Muscle layer of duodenum (tissue), 2 donors: ENCODE data around the gene PGA5.

Experiments used
- H3K27ac ChIP-seq: one replicate; pipeline ENCODE4 v1.7.0; 2013; ENCODE audit warnings: mild to moderate bottlenecking, low read length
- H3K27me3 ChIP-seq: one replicate; pipeline ENCODE4 v1.7.0; 2013; ENCODE audit warnings: low read depth, mild to moderate bottlenecking, control low read depth, low read length
- H3K36me3 ChIP-seq, 2 donors: one replicate each; pipeline ENCODE4 v1.7.0; 2013; ENCODE audit warnings: low read length in 2 of 2, control low read depth in 1 of 2, mild to moderate bottlenecking in 1 of 2; ENCODE audit not compliant: insufficient read depth in 2 of 2, control insufficient read depth in 1 of 2
- H3K4me1 ChIP-seq, 2 donors: one replicate each; pipeline ENCODE4 v1.7.0; 2013; ENCODE audit warnings: low read length in 2 of 2, mild to moderate bottlenecking in 2 of 2, control low read depth in 1 of 2, moderate library complexity in 1 of 2; ENCODE audit not compliant: insufficient read depth in 2 of 2, control insufficient read depth in 1 of 2
- H3K4me3 ChIP-seq, 2 donors: one replicate each; pipeline ENCODE4 v1.7.0; 2013; ENCODE audit warnings: low read length in 2 of 2, low read depth in 1 of 2, mild to moderate bottlenecking in 1 of 2
- H3K9me3 ChIP-seq, 2 donors: one replicate each; pipeline ENCODE4 v1.7.0; 2013; ENCODE audit warnings: low read length in 2 of 2, control low read depth in 1 of 2, mild to moderate bottlenecking in 1 of 2; ENCODE audit not compliant: control insufficient read depth in 1 of 2
- donor health status: healthy.

PGA5 gene

GRCh38 chr11:61287338-61287977, 46.5 kb downstream of the PGA5 start:
- H3K36me3 ChIP-seq: peaks cover 0 to 3% of the 10 kb centered on the region in 2 donors
- no peaks in the 10 kb centered on the region for H3K9me3 ChIP-seq
- no peak overlapping the region for H3K4me3 ChIP-seq
- H3K27me3 ChIP-seq: no peaks in the 10 kb centered on the region
- H3K27ac ChIP-seq: no peak overlapping the region
- no peaks in the 10 kb centered on the region for H3K4me1 ChIP-seq

- Histone ChIP-seq H3K27me3 (no peaks in the 10 kb centered on the region), H3K4me1 (peaks cover 6 to 24% of the 10 kb centered on the region in 2 donors), H3K27ac (no peak overlapping the region), H3K9me3 (no peaks in the 10 kb centered on the region), H3K36me3 (peaks cover 0 to 3% of the 10 kb centered on the region in 2 donors), H3K4me3 (no peak overlapping the region)
Measured at GRCh38 chr11:61290905-61291690, 50.1 kb downstream of the PGA5 start.

- no peak overlapping the region for H3K27ac ChIP-seq
- H3K4me1 ChIP-seq: peaks cover 7 to 26% of the 10 kb centered on the region in 2 donors
- H3K27me3 ChIP-seq: no peaks in the 10 kb centered on the region
- H3K4me3 ChIP-seq: no peak overlapping the region
- no peaks in the 10 kb centered on the region for H3K9me3 ChIP-seq
- peaks cover 0 to 3% of the 10 kb centered on the region in 2 donors for H3K36me3 ChIP-seq
Measured at GRCh38 chr11:61292356-61292755, 51.4 kb downstream of the PGA5 start.

- Histone ChIP-seq H3K4me3 (peak overlapping the region; percentile 59 to 72), H3K27me3 (no peaks in the 10 kb centered on the region), H3K36me3 (peaks cover 6 to 14% of the 10 kb centered on the region in 2 donors), H3K4me1 (peaks cover 11 to 41% of the 10 kb centered on the region in 2 donors), H3K9me3 (no peaks in the 10 kb centered on the region), H3K27ac (peak overlapping the region; percentile 20)
Measured at GRCh38 chr11:61293867-61294716, 53.1 kb downstream of the PGA5 start.

- H3K27me3 ChIP-seq: no peaks in the 10 kb centered on the region
- peaks cover 14 to 23% of the 10 kb centered on the region in 2 donors for H3K36me3 ChIP-seq
- H3K27ac ChIP-seq: no peak within 1 kb of the TSS
- peak within 1 kb of the TSS; percentile 59 to 72 for H3K4me3 ChIP-seq
- H3K9me3 ChIP-seq: no peaks in the 10 kb centered on the region
- peaks cover 11 to 41% of the 10 kb centered on the region in 2 donors for H3K4me1 ChIP-seq
Measured at GRCh38 chr11:61294717-61295595, 54.0 kb downstream of the PGA5 start, which contains the start of gene VWCE. Gene VWCE, minus strand, starts transcription at chr11:61295316. Its CDS starts 279 bp downstream, at chr11:61295037.

- no peaks in the 10 kb centered on the region for H3K9me3 ChIP-seq
- no peaks in the 10 kb centered on the region for H3K27me3 ChIP-seq
- peaks cover 11 to 41% of the 10 kb centered on the region in 2 donors for H3K4me1 ChIP-seq
- H3K4me3 ChIP-seq: peak overlapping the region; percentile 21 to 72
- H3K27ac ChIP-seq: no peak overlapping the region
- peaks cover 20 to 29% of the 10 kb centered on the region in 2 donors for H3K36me3 ChIP-seq
Measured at GRCh38 chr11:61295596-61295926, 54.6 kb downstream of the PGA5 start.

- Histone ChIP-seq H3K27me3 (no peaks in the 10 kb centered on the region), H3K9me3 (no peaks in the 10 kb centered on the region), H3K4me3 (no peak overlapping the region), H3K4me1 (peaks cover 11 to 41% of the 10 kb centered on the region in 2 donors), H3K27ac (no peak overlapping the region), H3K36me3 (peaks cover 35 to 47% of the 10 kb centered on the region in 2 donors)
Measured at GRCh38 chr11:61297341-61297740, 56.4 kb downstream of the PGA5 start.

DNA sequence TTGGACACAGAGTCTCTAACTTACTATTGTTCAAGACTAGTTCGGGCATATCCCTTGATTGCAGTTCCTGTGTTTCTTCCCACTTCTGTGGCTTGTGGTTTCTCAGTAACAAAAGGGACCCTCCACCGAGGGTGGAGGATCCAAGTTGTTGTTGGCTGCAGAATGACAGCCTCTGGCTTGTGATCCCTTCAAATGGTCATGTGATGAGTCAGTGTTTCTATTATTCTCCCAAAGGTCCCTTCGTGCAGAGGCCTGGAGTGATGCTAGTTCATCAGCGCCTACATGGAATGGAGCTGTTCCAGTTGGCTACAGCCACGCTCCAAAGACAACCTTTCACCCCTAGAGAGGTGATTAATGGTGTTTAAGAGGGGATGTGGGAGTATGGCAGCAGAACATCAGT, 56.8 kb downstream of the PGA5 start:
- Histone ChIP-seq H3K27me3 (no peaks in the 10 kb centered on the region), H3K4me3 (no peak overlapping the region), H3K27ac (no peak overlapping the region), H3K9me3 (no peaks in the 10 kb centered on the region), H3K4me1 (peaks cover 11 to 41% of the 10 kb centered on the region in 2 donors), H3K36me3 (peaks cover 39 to 51% of the 10 kb centered on the region in 2 donors)

DNA sequence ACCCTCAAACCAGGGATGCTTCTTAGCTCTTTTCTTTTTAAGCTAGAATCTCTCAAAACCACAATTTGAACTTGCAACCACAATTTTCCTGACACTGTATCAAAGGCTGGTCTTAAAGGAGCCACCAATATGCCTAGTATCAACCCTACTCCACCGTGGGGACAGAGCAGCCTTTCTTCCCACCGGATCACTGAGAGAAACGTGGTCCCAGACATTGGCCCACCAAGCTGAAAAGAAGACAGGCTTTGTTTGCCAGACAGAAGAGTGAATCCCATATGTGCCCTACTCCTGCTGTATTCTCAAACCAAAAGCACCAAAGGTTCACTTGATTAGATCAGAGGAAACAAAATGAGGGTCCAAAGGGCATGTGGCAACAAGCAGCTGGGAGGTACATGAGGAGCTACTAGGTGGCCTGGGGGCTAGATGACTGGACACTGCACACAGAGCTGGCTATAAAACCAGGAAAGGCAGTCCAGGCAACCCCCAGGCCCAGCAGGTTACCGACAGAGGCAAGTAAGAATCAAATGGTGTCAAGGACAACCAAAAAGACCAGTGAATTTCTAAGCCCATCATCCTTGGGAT, 57.8 kb downstream of the PGA5 start:
- Histone ChIP-seq H3K36me3 (peaks cover 46 to 61% of the 10 kb centered on the region in 2 donors), H3K27me3 (no peaks in the 10 kb centered on the region), H3K4me3 (no peak overlapping the region), H3K9me3 (no peaks in the 10 kb centered on the region), H3K27ac (peak overlapping the region; percentile 27), H3K4me1 (peaks cover 11 to 36% of the 10 kb centered on the region in 2 donors)
